ENCODE measurements around the gene LLPH.

Gene LLPH

DNA sequence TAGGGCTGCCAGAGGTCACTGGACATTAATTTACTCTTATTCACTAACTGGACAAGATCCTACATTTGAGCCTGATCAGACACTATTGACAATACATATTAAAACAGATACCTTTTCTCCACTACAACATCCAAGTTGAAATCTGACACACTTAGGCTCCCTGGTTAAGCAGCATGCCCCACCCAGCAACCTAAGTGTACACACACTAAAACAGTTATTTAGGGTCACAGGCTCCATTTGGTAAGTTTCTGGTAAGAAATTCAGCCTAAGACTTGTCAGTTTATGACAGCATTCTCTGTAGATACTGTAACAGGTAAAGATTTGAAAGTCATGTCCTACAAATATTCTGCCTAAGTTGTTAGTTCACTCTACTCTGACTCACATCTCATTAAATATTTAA is 12.3 kb upstream of the LLPH start:
- Histone ChIP-seq H3F3A (ENCODE audit: insufficient read depth) (peaks cover 9% of the 10 kb centered on the region; the same call in 1 of the 2 replicates), H3K27ac (ENCODE audit: low read depth, low read length) (no peak overlapping the region), H4K20me1 (ENCODE audit: low read depth, low read length) (no peaks in the 10 kb centered on the region), H3K36me3 (ENCODE audit: low read length) (peaks cover 82% of the 10 kb centered on the region), H3K9ac (ENCODE audit: low read length) (no peak overlapping the region), H3K4me2 (ENCODE audit: low read depth, low read length, poor library complexity, severe bottlenecking) (no peak overlapping the region), H3K4me3 (ENCODE audit: insufficient read depth, low read length, poor library complexity, severe bottlenecking) (no peak overlapping the region), H3K27me3 (ENCODE audit: low read length) (no peaks in the 10 kb centered on the region), H3K9me3 (ENCODE audit: insufficient read depth, low read length) (peaks cover 20% of the 10 kb centered on the region; the same call in 1 of the 2 replicates), H2AFZ (ENCODE audit: low read depth, low read length, severe bottlenecking) (no peak overlapping the region), H3K79me2 (ENCODE audit: insufficient read depth, low read length) (0 out of 2 replicates have a peak, but pooled peaks cover 4% of the 10 kb centered on the region), H3K9me2 (replicated peaks; ENCODE audit: insufficient read depth, low read length) (no peaks in the 10 kb centered on the region)
- TF ChIP-seq EZH2phosphoT487 (conservative IDR thresholded peaks at IDR 0.05; ENCODE audit: low read length) (no peak), CTCF (IDR thresholded peaks at IDR 0.05; ENCODE audit: insufficient read depth, low read length, poor library complexity, severe bottlenecking) (no peak)

- no peak overlapping the region for H3K4me3 ChIP-seq (ENCODE audit: insufficient read depth, low read length, poor library complexity, severe bottlenecking)
- no peaks in the 10 kb centered on the region for H3K9me2 ChIP-seq (replicated peaks; ENCODE audit: insufficient read depth, low read length)
- no peaks in the 10 kb centered on the region for H3K27me3 ChIP-seq (ENCODE audit: low read length)
- no peak overlapping the region for H3K4me2 ChIP-seq (ENCODE audit: low read depth, low read length, poor library complexity, severe bottlenecking)
- no peak for TF ChIP-seq EZH2phosphoT487 (conservative IDR thresholded peaks at IDR 0.05; ENCODE audit: low read length)
- TF ChIP-seq CTCF (IDR thresholded peaks at IDR 0.05; ENCODE audit: insufficient read depth, low read length, poor library complexity, severe bottlenecking), result no peak
- H3F3A ChIP-seq (ENCODE audit: insufficient read depth), result peaks cover 9% of the 10 kb centered on the region; the same call in 1 of the 2 replicates
- 0 out of 2 replicates have a peak, but pooled peaks cover 4% of the 10 kb centered on the region for H3K79me2 ChIP-seq (ENCODE audit: insufficient read depth, low read length)
- H3K27ac ChIP-seq (ENCODE audit: low read depth, low read length), result no peak overlapping the region
- peaks cover 20% of the 10 kb centered on the region; the same call in 1 of the 2 replicates for H3K9me3 ChIP-seq (ENCODE audit: insufficient read depth, low read length)
- H4K20me1 ChIP-seq (ENCODE audit: low read depth, low read length), result no peaks in the 10 kb centered on the region
- no peak overlapping the region for H3K9ac ChIP-seq (ENCODE audit: low read length)
- H3K36me3 ChIP-seq (ENCODE audit: low read length), result peaks cover 85% of the 10 kb centered on the region
- no peak overlapping the region for H2AFZ ChIP-seq (ENCODE audit: low read depth, low read length, severe bottlenecking)
Observed at GRCh38 chr12:66141299-66141698, 10.7 kb upstream of the LLPH start.

- H3F3A ChIP-seq (ENCODE audit: insufficient read depth), result peaks cover 9% of the 10 kb centered on the region; the same call in 1 of the 2 replicates
- no peak overlapping the region for H3K4me2 ChIP-seq (ENCODE audit: low read depth, low read length, poor library complexity, severe bottlenecking)
- peaks cover 20% of the 10 kb centered on the region; the same call in 1 of the 2 replicates for H3K9me3 ChIP-seq (ENCODE audit: insufficient read depth, low read length)
- H3K27ac ChIP-seq (ENCODE audit: low read depth, low read length), result no peak overlapping the region
- TF ChIP-seq EZH2phosphoT487 (conservative IDR thresholded peaks at IDR 0.05; ENCODE audit: low read length) (no peak), CTCF (IDR thresholded peaks at IDR 0.05; ENCODE audit: insufficient read depth, low read length, poor library complexity, severe bottlenecking) (no peak)
- H4K20me1 ChIP-seq (ENCODE audit: low read depth, low read length), result no peaks in the 10 kb centered on the region
- no peaks in the 10 kb centered on the region for H3K27me3 ChIP-seq (ENCODE audit: low read length)
- no peak overlapping the region for H3K4me3 ChIP-seq (ENCODE audit: insufficient read depth, low read length, poor library complexity, severe bottlenecking)
- no peak overlapping the region for H2AFZ ChIP-seq (ENCODE audit: low read depth, low read length, severe bottlenecking)
- no peak overlapping the region for H3K9ac ChIP-seq (ENCODE audit: low read length)
- H3K36me3 ChIP-seq (ENCODE audit: low read length), result peaks cover 88% of the 10 kb centered on the region
- 0 out of 2 replicates have a peak, but pooled peaks cover 4% of the 10 kb centered on the region for H3K79me2 ChIP-seq (ENCODE audit: insufficient read depth, low read length)
- no peaks in the 10 kb centered on the region for H3K9me2 ChIP-seq (replicated peaks; ENCODE audit: insufficient read depth, low read length)
Observed at GRCh38 chr12:66140731-66141130, 10.2 kb upstream of the LLPH start.

All from SU-DHL-6 (cell line).